Mucosa of descending colon (tissue), 3 donors: ENCODE results near the gene IQCM. TPM values are rescaled to one million over a fixed set of nuclear protein-coding genes. Genes with fewer than 3 reads are reported as not detected.

Experiments
- ATAC-seq: fragments of 200-7000 bp; cut with Tn5 transposase; one replicate; pipeline ENCODE4 v1.9.1; 2020; ENCODE audit warnings: mild to moderate bottlenecking, moderate library complexity
- DNase-seq, 3 donors: peaks; one replicate each; pipeline ENCODE4 v3.0.0-alpha.2; 2020
- H3K36me3 ChIP-seq: fragments of 200-600 bp; one replicate; pipeline ENCODE4 v1.8.0; 2021; ENCODE audit warnings: low read depth, mild to moderate bottlenecking
- H3K4me1 ChIP-seq: fragments of 200-600 bp; one replicate; pipeline ENCODE4 v1.8.0; 2021; ENCODE audit warnings: low read depth, mild to moderate bottlenecking
- H3K4me3 ChIP-seq: fragments of 200-600 bp; one replicate; pipeline ENCODE4 v1.8.0; 2021; ENCODE audit warnings: mild to moderate bottlenecking
- H3K9me3 ChIP-seq: fragments of 200-600 bp; one replicate; pipeline ENCODE4 v1.8.0; 2021; ENCODE audit warnings: mild to moderate bottlenecking
- intact Hi-C, 2 donors: fragments of 100-400 bp; cut with DNase I in 1 of 2; cut with micrococcal nuclease in 1 of 2; formaldehyde crosslinking; loops; one replicate each; pipeline versions ENCODE4 v1.11.0 to v1.11.1; 2022; cut with DNase I, micrococcal nuclease
- total RNA-seq, 3 donors: library from RNA; stranded (reverse); fragmentation: NEBNext Ultra II Directional in 2 of 3; extraction: Animal tissue kit (Norgen Biotek cat#: 25700) in 2 of 3; gene quantifications; one replicate each; pipeline versions ENCODE4 v1.2.1 to v1.2.4, GENCODE V29; 2021 to 2023
- TF ChIP-seq, protein P1 (sequence below): fragments of 200-600 bp; IDR thresholded peaks from one replicate; pipeline ENCODE4 v1.8.0; 2022; ENCODE audit warnings: antibody characterized with exemption, mild to moderate bottlenecking
- donor health status: DM: no; HTN: no; CAD: no; lungs with moderate emphysema.
- donor health status: DM: no; HTN: no; CAD: no.
- donor health status: DM: no; HTN: yes; CAD: no.

The IQCM gene
- total RNA-seq, 3 donors from 2014 or later, result 3.0 to 16.8 (median 5.2) TPM

DNA sequence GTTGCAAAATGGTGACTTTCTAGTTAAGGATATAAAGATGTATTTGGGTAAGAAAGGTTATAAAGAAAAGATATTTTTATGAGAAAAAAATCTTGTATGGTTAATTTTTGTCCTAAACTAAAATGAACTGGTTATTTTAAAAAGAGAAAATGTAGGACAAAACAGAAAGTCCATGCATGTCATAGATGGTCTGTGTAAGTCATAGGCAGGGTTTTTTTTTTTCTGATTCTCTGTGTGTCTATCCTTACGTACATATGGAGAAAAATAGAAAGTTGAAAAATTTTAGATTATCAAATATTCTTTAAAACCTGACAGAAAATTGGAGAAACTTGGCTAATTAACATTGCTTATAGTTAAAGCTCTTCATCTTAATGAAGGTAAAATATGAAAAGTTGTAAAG, 493.4 kb downstream of the IQCM start:
- ATAC-seq, result no peak
- intact Hi-C loops, result no loop called here
- no peak for DNase-seq
- Histone ChIP-seq H3K9me3 (peaks cover 16% of the 10 kb centered on the region), H3K4me1 (no peaks in the 10 kb centered on the region), H3K36me3 (no peaks in the 10 kb centered on the region), H3K4me3 (no peak overlapping the region)
- TF ChIP-seq, protein P1, sequence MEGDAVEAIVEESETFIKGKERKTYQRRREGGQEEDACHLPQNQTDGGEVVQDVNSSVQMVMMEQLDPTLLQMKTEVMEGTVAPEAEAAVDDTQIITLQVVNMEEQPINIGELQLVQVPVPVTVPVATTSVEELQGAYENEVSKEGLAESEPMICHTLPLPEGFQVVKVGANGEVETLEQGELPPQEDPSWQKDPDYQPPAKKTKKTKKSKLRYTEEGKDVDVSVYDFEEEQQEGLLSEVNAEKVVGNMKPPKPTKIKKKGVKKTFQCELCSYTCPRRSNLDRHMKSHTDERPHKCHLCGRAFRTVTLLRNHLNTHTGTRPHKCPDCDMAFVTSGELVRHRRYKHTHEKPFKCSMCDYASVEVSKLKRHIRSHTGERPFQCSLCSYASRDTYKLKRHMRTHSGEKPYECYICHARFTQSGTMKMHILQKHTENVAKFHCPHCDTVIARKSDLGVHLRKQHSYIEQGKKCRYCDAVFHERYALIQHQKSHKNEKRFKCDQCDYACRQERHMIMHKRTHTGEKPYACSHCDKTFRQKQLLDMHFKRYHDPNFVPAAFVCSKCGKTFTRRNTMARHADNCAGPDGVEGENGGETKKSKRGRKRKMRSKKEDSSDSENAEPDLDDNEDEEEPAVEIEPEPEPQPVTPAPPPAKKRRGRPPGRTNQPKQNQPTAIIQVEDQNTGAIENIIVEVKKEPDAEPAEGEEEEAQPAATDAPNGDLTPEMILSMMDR, result no peak

DNA sequence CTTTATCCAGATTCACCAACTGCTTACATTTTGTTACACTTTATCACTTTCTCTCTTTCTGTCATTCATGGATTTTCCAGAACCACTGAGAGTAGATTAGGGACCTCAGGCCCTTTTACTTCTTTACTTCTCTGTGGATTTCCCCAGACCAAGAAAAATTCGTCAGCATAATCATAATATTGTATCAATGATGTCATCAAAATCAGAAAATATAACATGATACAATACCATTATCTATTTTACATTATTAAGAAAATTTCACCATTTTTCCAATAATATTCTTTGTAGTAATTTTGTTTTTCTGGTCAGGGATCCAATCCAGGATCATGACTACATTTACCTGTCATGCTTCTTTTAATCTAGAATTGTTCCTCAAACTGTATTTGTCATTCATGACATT, 494.2 kb downstream of the IQCM start:
- intact Hi-C loops, result no loop called here
- Histone ChIP-seq H3K9me3 (peaks cover 16% of the 10 kb centered on the region), H3K4me3 (no peak overlapping the region), H3K36me3 (no peaks in the 10 kb centered on the region), H3K4me1 (no peaks in the 10 kb centered on the region)
- ATAC-seq (no peak), DNase-seq (no peak)
- TF ChIP-seq, protein P1, result no peak

DNA sequence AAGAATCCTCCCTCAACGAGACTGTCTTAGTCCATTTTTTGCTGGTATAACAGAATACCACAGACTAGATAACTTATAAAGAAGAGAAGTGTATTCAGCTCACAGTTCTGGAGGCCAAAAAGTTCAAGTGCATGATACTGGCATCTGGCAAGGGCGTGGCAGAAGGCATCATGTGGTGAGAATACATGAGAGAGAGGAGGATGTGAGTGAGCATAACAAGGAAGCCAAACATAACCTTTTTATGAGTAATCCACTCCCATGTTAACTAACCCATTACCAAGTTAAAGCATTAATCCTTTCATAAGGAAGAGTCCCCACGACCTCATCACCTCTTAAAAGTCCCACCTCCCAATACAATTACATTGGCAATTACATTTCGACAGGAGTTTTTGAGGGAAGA, 504.6 kb downstream of the IQCM start:
- DNase-seq (no peak), ATAC-seq (no peak)
- Histone ChIP-seq H3K36me3 (no peaks in the 10 kb centered on the region), H3K9me3 (no peaks in the 10 kb centered on the region), H3K4me3 (no peak overlapping the region), H3K4me1 (no peaks in the 10 kb centered on the region)
- TF ChIP-seq, protein P1, result no peak
- intact Hi-C loops, result no loop called here

DNA sequence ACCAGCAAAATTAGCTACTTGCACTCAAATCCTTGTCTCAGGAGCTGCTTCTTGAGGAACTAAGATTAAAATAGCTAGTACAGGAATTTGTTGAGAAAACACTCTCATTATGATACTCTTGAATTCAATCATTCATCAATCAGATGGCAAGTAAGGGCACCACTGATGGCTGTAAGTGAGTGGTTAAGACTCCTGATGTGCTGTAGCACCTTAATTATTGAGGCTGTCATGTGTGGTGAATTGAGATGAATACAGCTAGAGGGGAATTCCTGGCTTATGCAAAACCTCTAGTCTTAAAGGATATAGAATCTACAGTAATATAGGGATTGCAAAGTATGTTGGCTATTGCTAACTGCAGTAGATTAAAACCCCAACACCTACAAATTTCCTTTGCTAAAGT, 509.1 kb downstream of the IQCM start:
- TF ChIP-seq, protein P1, result no peak
- Histone ChIP-seq H3K4me1 (no peaks in the 10 kb centered on the region), H3K4me3 (no peak overlapping the region), H3K36me3 (no peaks in the 10 kb centered on the region), H3K9me3 (no peaks in the 10 kb centered on the region)
- intact Hi-C loops, result no loop called here
- ATAC-seq, result no peak
- DNase-seq, result no peak
